HEK293 (cell line): ENCODE data around the gene GCFC2.

Experiments used
- CTCF ChIP-seq: fragments of 450-650 bp; formaldehyde crosslinking; IDR thresholded peaks from 2 replicates; pipeline ENCODE4 v1.5.1; 2016; ENCODE audit warnings: missing biosample characterization, missing genetic modification characterization
- HOXA7 ChIP-seq: sonication (generic); formaldehyde crosslinking; IDR thresholded peaks from 2 replicates; pipeline ENCODE4 v1.8.1; 2022; ENCODE audit warnings: missing genetic modification reagents, borderline replicate concordance
- RBAK ChIP-seq: fragments of 450-650 bp; formaldehyde crosslinking; IDR thresholded peaks from 2 replicates; pipeline ENCODE4 v1.5.1; 2016; ENCODE audit warnings: missing biosample characterization, missing genetic modification characterization
- ZBTB49 ChIP-seq: fragments of 450-650 bp; formaldehyde crosslinking; IDR thresholded peaks from 2 replicates; pipeline ENCODE4 v1.5.1; 2016; ENCODE audit warnings: missing biosample characterization, missing genetic modification characterization, low read depth
- ZSCAN30 ChIP-seq: fragments of 450-650 bp; IDR thresholded peaks from 2 replicates; pipeline ENCODE4 v1.5.1; 2018; ENCODE audit warnings: missing biosample characterization, mild to moderate bottlenecking, missing genetic modification characterization, moderate library complexity

GRCh38 chr2:75657798-75658197 lies 52.9 kb downstream of the GCFC2 start:
- no peak for TF ChIP-seq ZBTB49 (tag by site-specific recombination)
- no peak for TF ChIP-seq RBAK
- no peak for TF ChIP-seq HOXA7 (CRISPR knock-in tag)
- no peak for TF ChIP-seq CTCF (tag by site-specific recombination)
- TF ChIP-seq ZSCAN30 (tag by site-specific recombination): no peak
